ENCODE measurements around the gene MRPL17. TPM values are rescaled to one million over a fixed set of nuclear protein-coding genes. Genes with fewer than 3 reads are reported as not detected.

Gene MRPL17
- total RNA-seq, 1 experiment from 2014 or later: 77.1 TPM

GRCh38 chr11:6654281-6655019 is 28.7 kb downstream of the MRPL17 start:
- Mint-ChIP-seq H3K27me3 (ENCODE audit: low read depth) (peaks cover 19% of the 10 kb centered on the region), H3K4me3 (no peak overlapping the region), H3K4me1 (peaks cover 11% of the 10 kb centered on the region), H3K27ac (no peak overlapping the region), H3K36me3 (no peaks in the 10 kb centered on the region), H3K9me3 (no peaks in the 10 kb centered on the region)
- ATAC-seq (no peak), DNase-seq (ENCODE audit: low spot score) (no peak)
- ChIA-PET CTCF (no interaction called here), POLR2A (interaction anchor here (0.6 kb wide), 1 partner anchor 26 kb away, joined by 3 read pairs; no protein-coding TSS in a partner anchor)
- TF ChIP-seq CREM (CRISPR knock-in tag; IDR thresholded peaks at IDR 0.05) (no peak), MXD4 (CRISPR knock-in tag; IDR thresholded peaks at IDR 0.05; ENCODE audit: borderline replicate concordance) (no peak), USF1 (CRISPR knock-in tag; IDR thresholded peaks at IDR 0.05) (no peak), EMX1 (CRISPR knock-in tag; IDR thresholded peaks at IDR 0.05) (no peak), HMGA2 (CRISPR knock-in tag; IDR thresholded peaks at IDR 0.05) (no peak), E2F5 (CRISPR knock-in tag; IDR thresholded peaks at IDR 0.05) (no peak)

- ATAC-seq: no peak
- CTCF ChIA-PET: interaction anchor here (1.3 kb wide), 1 partner anchor 123 kb away, joined by 3 read pairs; no protein-coding TSS in a partner anchor
- peaks cover 19% of the 10 kb centered on the region for H3K27me3 Mint-ChIP-seq (ENCODE audit: low read depth)
- no peak for DNase-seq (ENCODE audit: low spot score)
- no peak overlapping the region for H3K4me3 Mint-ChIP-seq
- POLR2A ChIA-PET: interaction anchor here (0.6 kb wide), 1 partner anchor 27 kb away, joined by 3 read pairs; no protein-coding TSS in a partner anchor
- H3K27ac Mint-ChIP-seq: no peak overlapping the region
- no peaks in the 10 kb centered on the region for H3K36me3 Mint-ChIP-seq
- no peak for TF ChIP-seq TEAD1 (CRISPR knock-in tag; IDR thresholded peaks at IDR 0.05)
- TF ChIP-seq SOX15 (CRISPR knock-in tag; IDR thresholded peaks at IDR 0.05): no peak
- TF ChIP-seq IRF2 (CRISPR knock-in tag; IDR thresholded peaks at IDR 0.05; ENCODE audit: borderline replicate concordance, low read depth): no peak
- TF ChIP-seq RORB (CRISPR knock-in tag; IDR thresholded peaks at IDR 0.05): no peak
- TF ChIP-seq PRRX2 (CRISPR knock-in tag; IDR thresholded peaks at IDR 0.05): no peak
- TF ChIP-seq MLX (CRISPR knock-in tag; IDR thresholded peaks at IDR 0.05): no peak
- H3K9me3 Mint-ChIP-seq: no peaks in the 10 kb centered on the region
- peaks cover 11% of the 10 kb centered on the region for H3K4me1 Mint-ChIP-seq
Observed at GRCh38 chr11:6653656-6654055, 29.5 kb downstream of the MRPL17 start.

- CTCF ChIA-PET: interaction anchor here (1.3 kb wide), 1 partner anchor 122 kb away, joined by 3 read pairs; no protein-coding TSS in a partner anchor
- ATAC-seq (no peak), DNase-seq (ENCODE audit: low spot score) (no peak)
- TF ChIP-seq ZNF281 (CRISPR knock-in tag; IDR thresholded peaks at IDR 0.05) (no peak), ZNF396 (CRISPR knock-in tag; IDR thresholded peaks at IDR 0.05; ENCODE audit: borderline replicate concordance) (no peak)
- peaks cover 11% of the 10 kb centered on the region for H3K4me1 Mint-ChIP-seq
- no peaks in the 10 kb centered on the region for H3K9me3 Mint-ChIP-seq
- H3K36me3 Mint-ChIP-seq: no peaks in the 10 kb centered on the region
- no peak overlapping the region for H3K27ac Mint-ChIP-seq
- H3K4me3 Mint-ChIP-seq: no peak overlapping the region
- POLR2A ChIA-PET: no interaction called here
- H3K27me3 Mint-ChIP-seq (ENCODE audit: low read depth): peaks cover 19% of the 10 kb centered on the region
Observed at GRCh38 chr11:6653097-6653496, 30.0 kb downstream of the MRPL17 start.

- ChIA-PET POLR2A (no interaction called here), CTCF (no interaction called here)
- H3K9me3 Mint-ChIP-seq: no peaks in the 10 kb centered on the region
- ATAC-seq (no peak), DNase-seq (ENCODE audit: low spot score) (no peak)
- H3K27me3 Mint-ChIP-seq (ENCODE audit: low read depth): peaks cover 13% of the 10 kb centered on the region
- no peak overlapping the region for H3K27ac Mint-ChIP-seq
- no peak overlapping the region for H3K4me3 Mint-ChIP-seq
- H3K36me3 Mint-ChIP-seq: no peaks in the 10 kb centered on the region
- peaks cover 10% of the 10 kb centered on the region for H3K4me1 Mint-ChIP-seq
- TF ChIP-seq NR2C2 (CRISPR knock-in tag; IDR thresholded peaks at IDR 0.05) (no peak), SMAD3 (CRISPR knock-in tag; IDR thresholded peaks at IDR 0.05; ENCODE audit: borderline replicate concordance) (no peak), USF2 (CRISPR knock-in tag; IDR thresholded peaks at IDR 0.05) (no peak), OVOL2 (CRISPR knock-in tag; IDR thresholded peaks at IDR 0.05; ENCODE audit: borderline replicate concordance) (no peak), ESRRA (CRISPR knock-in tag; IDR thresholded peaks at IDR 0.05; ENCODE audit: borderline replicate concordance) (no peak), ZNF121 (CRISPR knock-in tag; IDR thresholded peaks at IDR 0.05) (no peak), ATF6 (CRISPR knock-in tag; IDR thresholded peaks at IDR 0.05) (no peak)
Observed at GRCh38 chr11:6652182-6652581, 31.0 kb downstream of the MRPL17 start.
